Smooth muscle cell (in vitro differentiated cells): Measurements from ENCODE around the gene FTO. TPM values are rescaled to one million over a fixed set of nuclear protein-coding genes. Genes with fewer than 3 reads are reported as not detected.
A peak's percentile ranks its signal among the peaks of the same experiment; 100 is the strongest.

ENCODE experiments used
- DNase-seq: peaks from one replicate; lab custom pipeline; 2025; ENCODE audit not compliant: unreplicated experiment; lab: John Stamatoyannopoulos, UW
- H2AFZ ChIP-seq: fragments of 200-600 bp; sonication (generic); 2 replicates; pipeline ENCODE4 v1.6.0; 2016; ENCODE audit warnings: antibody characterized with exemption, low read depth, mild to moderate bottlenecking
- H3F3A ChIP-seq: fragments of 200-600 bp; sonication (generic); 2 replicates; pipeline ENCODE4 v1.6.0; 2017; ENCODE audit warnings: antibody characterized with exemption, low read depth
- H3K27ac ChIP-seq: fragments of 200-600 bp; sonication (generic); 2 replicates; pipeline ENCODE4 v1.5.1; 2016; ENCODE audit warnings: low read depth, mild to moderate bottlenecking
- H3K27me3 ChIP-seq: fragments of 200-600 bp; sonication (generic); 2 replicates; pipeline ENCODE4 v1.6.1; 2016; ENCODE audit warnings: low read depth, mild to moderate bottlenecking
- H3K36me3 ChIP-seq: fragments of 200-600 bp; sonication (generic); 2 replicates; pipeline ENCODE4 v1.5.1; 2016; ENCODE audit warnings: low read depth
- H3K4me1 ChIP-seq: fragments of 200-600 bp; sonication (generic); 2 replicates; pipeline ENCODE4 v1.5.1; 2016; ENCODE audit warnings: low read depth
- H3K4me2 ChIP-seq: fragments of 200-600 bp; sonication (generic); 2 replicates; pipeline ENCODE4 v1.6.0; 2016; ENCODE audit warnings: mild to moderate bottlenecking
- H3K4me3 ChIP-seq: fragments of 200-600 bp; sonication (generic); 2 replicates; pipeline ENCODE4 v1.5.1; 2016; ENCODE audit warnings: mild to moderate bottlenecking
- H3K79me2 ChIP-seq: fragments of 200-600 bp; sonication (generic); 2 replicates; pipeline ENCODE4 v1.6.0; 2016; ENCODE audit warnings: low read depth, mild to moderate bottlenecking
- H3K9ac ChIP-seq: fragments of 200-600 bp; sonication (generic); 2 replicates; pipeline ENCODE4 v1.6.0; 2016; ENCODE audit warnings: low read depth
- H3K9me3 ChIP-seq: fragments of 200-600 bp; sonication (generic); replicated peaks from 2 replicates; pipeline ENCODE4 v1.5.1; 2016; ENCODE audit warnings: low read depth
- H4K20me1 ChIP-seq: fragments of 200-600 bp; sonication (generic); 2 replicates; pipeline ENCODE4 v1.6.0; 2016; ENCODE audit warnings: low read depth
- WGBS: methylation state at CpG from one replicate; pipeline ENCODE4 v1.1.7; 2016; ENCODE audit warnings: low lambda C conversion rate; 5-methylcytosine and 5-hydroxymethylcytosine counted together
- polyA plus RNA-seq: library from polyadenylated mRNA; unstranded; fragments of >200 nt; fragmentation: Nextera tagmentation; extraction: Ambion mirVana; gene quantifications from 2 replicates; pipeline ENCODE4 v1.2.1, GENCODE V29; 2016
- total RNA-seq: library from RNA; depleted of rRNA; stranded (reverse); fragments of >200 nt; gene quantifications from 2 replicates; pipeline ENCODE4 v1.2.3, GENCODE V29; 2014
- TF ChIP-seq, protein P1 (sequence below): fragments of 200-600 bp; sonication (generic); IDR thresholded peaks from 2 replicates; pipeline ENCODE4 v1.5.1; 2017; ENCODE audit warnings: borderline replicate concordance, mild to moderate bottlenecking, antibody characterized with exemption; ENCODE audit not compliant: insufficient read depth, poor library complexity, severe bottlenecking

Gene FTO
- total and polyA plus RNA-seq, 2 experiments from 2014 or later: 81.1 to 89.9 TPM

DNA sequence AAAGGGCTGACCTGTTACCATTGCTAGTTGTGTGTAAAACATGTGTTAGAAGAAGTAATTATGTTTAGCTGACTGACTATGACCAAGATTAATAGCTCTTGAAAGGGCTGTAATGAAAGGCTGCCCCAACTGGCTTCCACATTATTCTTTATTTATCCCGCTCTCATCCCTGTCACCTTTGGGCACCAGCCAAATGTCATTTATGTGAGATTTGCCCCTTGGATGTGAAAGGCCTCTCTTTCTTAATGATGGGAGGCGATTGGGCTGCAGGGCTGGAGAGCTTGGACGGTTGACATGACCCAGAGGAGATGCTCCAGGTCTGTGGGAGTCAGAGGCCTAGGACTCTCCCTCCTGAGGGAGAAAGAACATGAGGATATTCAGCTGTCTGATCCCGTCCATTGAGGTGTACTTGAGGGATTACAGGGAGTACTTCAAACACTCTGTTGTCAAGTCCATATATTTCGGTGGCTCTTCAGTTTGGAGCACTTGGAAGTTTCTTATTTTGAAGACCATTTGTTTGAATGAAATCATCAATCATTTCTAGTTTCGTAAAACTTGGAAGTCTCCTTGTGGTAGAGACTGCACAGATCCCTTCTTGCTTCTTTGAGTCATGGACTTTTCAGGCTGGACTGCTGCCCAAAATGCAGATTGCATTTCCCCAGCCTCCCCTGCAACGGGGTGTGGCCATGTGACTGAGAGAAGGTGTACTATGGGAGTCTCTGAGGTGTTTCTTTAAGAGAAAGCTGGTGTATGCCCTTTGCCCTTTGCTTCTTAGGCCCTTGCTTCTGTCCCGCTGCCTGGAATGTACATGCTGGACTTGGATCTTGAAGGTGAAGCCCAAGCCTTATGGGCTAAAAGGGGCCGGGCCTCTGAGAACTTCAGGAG, 51.3 kb downstream of the FTO start:
- H3K9me3 ChIP-seq: no peaks in the 10 kb centered on the region
- peaks cover 47% of the 10 kb centered on the region for H3K4me1 ChIP-seq
- peaks cover 89% of the 10 kb centered on the region for H4K20me1 ChIP-seq
- H3F3A ChIP-seq: peaks cover 3% of the 10 kb centered on the region
- TF ChIP-seq, protein P1, sequence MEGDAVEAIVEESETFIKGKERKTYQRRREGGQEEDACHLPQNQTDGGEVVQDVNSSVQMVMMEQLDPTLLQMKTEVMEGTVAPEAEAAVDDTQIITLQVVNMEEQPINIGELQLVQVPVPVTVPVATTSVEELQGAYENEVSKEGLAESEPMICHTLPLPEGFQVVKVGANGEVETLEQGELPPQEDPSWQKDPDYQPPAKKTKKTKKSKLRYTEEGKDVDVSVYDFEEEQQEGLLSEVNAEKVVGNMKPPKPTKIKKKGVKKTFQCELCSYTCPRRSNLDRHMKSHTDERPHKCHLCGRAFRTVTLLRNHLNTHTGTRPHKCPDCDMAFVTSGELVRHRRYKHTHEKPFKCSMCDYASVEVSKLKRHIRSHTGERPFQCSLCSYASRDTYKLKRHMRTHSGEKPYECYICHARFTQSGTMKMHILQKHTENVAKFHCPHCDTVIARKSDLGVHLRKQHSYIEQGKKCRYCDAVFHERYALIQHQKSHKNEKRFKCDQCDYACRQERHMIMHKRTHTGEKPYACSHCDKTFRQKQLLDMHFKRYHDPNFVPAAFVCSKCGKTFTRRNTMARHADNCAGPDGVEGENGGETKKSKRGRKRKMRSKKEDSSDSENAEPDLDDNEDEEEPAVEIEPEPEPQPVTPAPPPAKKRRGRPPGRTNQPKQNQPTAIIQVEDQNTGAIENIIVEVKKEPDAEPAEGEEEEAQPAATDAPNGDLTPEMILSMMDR: no peak
- no peak for DNase-seq
- no peaks in the 10 kb centered on the region for H3K36me3 ChIP-seq
- no peak overlapping the region for H2AFZ ChIP-seq
- WGBS: 96% methylated on average over 9 of the region's 9 CpGs
- H3K27ac ChIP-seq: no peak overlapping the region
- H3K4me2 ChIP-seq: no peak overlapping the region
- H3K4me3 ChIP-seq: no peak overlapping the region
- peaks cover 77% of the 10 kb centered on the region for H3K79me2 ChIP-seq
- no peak overlapping the region for H3K9ac ChIP-seq
- no peaks in the 10 kb centered on the region for H3K27me3 ChIP-seq

DNA sequence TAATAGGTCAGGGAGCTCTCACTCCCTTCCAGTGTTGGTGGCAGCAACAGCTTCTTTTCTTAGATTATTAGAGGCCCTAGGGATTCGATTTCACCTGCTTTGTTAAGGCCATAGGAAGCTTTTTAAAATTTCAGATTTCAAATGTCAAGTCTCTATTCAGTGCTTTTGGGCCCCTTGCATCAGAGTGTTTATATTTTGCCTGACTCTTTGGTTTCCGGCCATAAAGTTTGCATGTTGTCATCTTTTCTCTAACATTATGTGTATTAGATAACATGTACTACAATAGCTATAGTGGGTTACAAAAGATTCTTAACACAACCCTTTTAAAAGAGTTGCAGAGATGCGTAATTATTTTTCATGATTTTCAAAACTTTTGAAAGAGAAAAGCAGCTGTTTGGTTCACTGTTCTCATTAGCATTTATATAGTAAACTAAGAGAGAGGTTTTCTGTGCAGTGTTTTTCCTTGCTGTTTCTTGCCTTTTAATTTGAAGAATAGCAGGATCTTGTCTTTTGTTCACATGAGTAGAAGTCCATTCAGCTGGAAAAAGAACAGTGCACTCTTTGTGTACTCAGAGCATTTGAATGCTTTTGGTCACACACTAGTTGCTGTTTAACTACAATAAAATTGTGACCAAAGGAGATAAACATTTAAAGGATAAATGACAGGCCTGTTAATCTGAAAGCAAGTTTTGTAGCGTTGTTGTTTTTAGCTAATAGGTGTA, 52.5 kb downstream of the FTO start:
- 62% methylated on average over 4 of the region's 4 CpGs for WGBS
- peaks cover 66% of the 10 kb centered on the region for H3K79me2 ChIP-seq

DNA sequence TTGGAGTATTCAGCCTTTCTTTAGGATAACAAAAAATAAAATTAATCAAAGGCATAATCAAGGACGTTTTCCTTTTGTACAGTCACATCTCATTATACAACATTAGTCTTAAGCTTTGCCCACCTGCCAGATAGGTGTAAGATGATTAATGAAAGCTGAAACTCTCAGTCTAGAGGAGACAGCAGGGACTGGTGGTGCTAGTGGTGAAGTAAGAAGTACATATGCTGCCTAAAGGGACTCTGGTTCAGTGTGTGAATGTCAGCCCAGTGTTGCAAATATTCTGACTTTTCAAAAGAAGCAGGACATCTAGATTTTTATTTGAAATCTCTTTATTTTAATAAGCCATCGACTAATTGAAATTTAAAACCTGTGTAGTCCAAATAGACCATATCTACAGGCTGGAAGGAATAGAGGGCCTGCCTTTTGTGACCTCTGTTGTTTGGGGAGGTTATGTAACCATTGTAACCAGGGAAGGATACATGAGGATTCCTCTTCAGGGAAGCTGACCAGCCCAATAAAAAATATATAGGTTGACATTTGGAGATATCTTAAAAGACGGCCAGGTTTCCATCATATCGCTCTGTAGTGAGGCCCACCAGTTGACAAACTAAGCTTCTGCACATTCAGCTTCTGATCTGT, 54.1 kb downstream of the FTO start:
- Histone ChIP-seq H3K4me1 (peaks cover 56% of the 10 kb centered on the region), H3K4me2 (no peak overlapping the region), H2AFZ (no peak overlapping the region), H3K4me3 (no peak overlapping the region), H3K27ac (no peak overlapping the region), H4K20me1 (peaks cover 82% of the 10 kb centered on the region), H3F3A (peaks cover 3% of the 10 kb centered on the region), H3K36me3 (no peaks in the 10 kb centered on the region), H3K79me2 (peaks cover 62% of the 10 kb centered on the region), H3K9me3 (no peaks in the 10 kb centered on the region), H3K27me3 (no peaks in the 10 kb centered on the region), H3K9ac (no peak overlapping the region)
- no peak for DNase-seq
- TF ChIP-seq, protein P1: no peak
- WGBS: 76% methylated on average over 4 of the region's 4 CpGs

More for the DNA sequence above, 52.5 kb downstream of the FTO start:
- Histone ChIP-seq H3K4me3 (peak overlapping the region; percentile 12), H4K20me1 (peaks cover 88% of the 10 kb centered on the region), H3F3A (peaks cover 3% of the 10 kb centered on the region), H3K9me3 (no peaks in the 10 kb centered on the region), H3K9ac (no peak overlapping the region), H2AFZ (no peak overlapping the region), H3K4me1 (peaks cover 47% of the 10 kb centered on the region), H3K27ac (peak overlapping the region; percentile 26), H3K36me3 (no peaks in the 10 kb centered on the region), H3K4me2 (peak overlapping the region; percentile 27), H3K27me3 (no peaks in the 10 kb centered on the region)
- TF ChIP-seq, protein P1: no peak
- DNase-seq: no peak
